Measurements from ENCODE around the gene RPL36.
"Not testable (repeated sequence)": the region's sequence is repeated elsewhere in the genome, so short reads cannot be mapped to it uniquely, and the experiment has no call there.

RPL36 gene

GRCh38 chr19:5676105-5676771 lies 13.9 kb upstream of the RPL36 start:
- DNase-seq = no peak

GRCh38 chr19:5676772-5677105 lies 13.4 kb upstream of the RPL36 start:
- DNase-seq = no peak

DNA sequence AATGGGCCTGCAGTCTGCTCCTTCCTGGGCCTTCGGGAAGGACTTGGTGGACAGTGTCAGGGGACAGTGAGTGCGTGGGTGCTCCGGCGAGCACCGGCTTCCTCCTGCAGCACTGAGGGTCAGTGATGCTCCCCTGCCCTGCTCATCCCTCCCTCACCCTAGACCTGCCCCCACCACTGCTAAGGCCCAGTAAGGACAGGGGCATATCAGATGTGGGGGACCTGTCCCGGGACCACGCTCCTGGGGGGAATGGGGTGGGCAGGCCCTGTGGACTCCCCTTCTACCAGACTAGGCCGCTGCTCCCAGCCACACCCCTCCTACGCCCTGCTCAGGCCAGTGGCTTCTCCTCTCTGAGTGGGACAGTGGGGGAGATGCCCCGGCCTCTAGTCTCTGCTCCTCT lies 13.0 kb upstream of the RPL36 start:
- DNase-seq = no peak

- DNase-seq = no peak
Observed at GRCh38 chr19:5677580-5677979, 12.5 kb upstream of the RPL36 start.

DNA sequence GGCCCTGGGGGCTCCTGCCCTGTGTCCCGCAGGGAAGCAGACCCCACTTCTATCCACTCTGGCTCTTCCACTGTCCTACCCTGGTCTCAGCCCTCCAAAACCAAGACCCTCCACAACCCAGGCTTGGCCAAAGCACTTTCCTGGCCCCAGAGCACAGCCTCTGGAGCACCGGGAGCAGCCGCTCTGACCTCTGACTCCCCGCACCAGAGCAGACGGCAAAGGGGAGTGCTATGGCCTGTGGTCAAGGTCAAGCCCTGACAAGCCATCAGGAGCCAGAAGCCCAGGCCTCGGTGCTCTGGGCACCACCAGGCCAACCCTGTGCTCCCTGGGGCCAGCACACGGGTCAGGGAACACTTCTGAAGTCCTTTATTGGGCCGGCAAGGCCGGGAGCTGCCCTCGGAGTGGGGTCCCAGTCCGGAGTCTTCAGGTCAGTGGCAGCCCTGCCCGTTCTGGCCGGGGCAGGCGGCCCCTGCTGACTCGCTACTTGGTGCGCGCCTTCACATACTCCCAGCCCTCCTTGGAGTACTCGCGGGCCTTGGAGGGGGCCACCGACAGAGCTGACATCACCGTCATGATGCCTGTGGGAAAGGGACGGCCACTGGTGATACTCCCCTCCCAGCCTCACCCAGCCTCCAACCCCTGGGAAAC lies 11.9 kb upstream of the RPL36 start:
- no peak for DNase-seq

- no peak for DNase-seq
Observed at GRCh38 chr19:5679289-5680083, 10.6 kb upstream of the RPL36 start.

DNA sequence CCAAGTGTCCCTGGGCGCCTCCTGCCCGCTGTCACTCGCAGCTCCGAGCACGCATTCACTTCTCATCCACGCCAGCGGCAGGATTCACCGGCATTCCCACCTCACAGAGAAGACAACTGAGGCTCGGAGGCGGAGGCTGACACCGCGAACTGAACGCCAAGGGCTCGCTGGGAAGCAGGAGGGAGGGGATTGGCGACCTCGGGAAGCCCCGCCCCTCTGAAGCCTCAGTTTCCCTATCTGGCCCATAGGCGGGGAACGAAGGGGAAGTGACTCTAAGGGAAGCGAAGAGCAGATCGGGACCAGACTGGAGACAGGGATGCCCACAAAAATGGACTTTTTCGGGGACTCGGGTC lies 10.0 kb upstream of the RPL36 start:
- no peak for DNase-seq

DNA sequence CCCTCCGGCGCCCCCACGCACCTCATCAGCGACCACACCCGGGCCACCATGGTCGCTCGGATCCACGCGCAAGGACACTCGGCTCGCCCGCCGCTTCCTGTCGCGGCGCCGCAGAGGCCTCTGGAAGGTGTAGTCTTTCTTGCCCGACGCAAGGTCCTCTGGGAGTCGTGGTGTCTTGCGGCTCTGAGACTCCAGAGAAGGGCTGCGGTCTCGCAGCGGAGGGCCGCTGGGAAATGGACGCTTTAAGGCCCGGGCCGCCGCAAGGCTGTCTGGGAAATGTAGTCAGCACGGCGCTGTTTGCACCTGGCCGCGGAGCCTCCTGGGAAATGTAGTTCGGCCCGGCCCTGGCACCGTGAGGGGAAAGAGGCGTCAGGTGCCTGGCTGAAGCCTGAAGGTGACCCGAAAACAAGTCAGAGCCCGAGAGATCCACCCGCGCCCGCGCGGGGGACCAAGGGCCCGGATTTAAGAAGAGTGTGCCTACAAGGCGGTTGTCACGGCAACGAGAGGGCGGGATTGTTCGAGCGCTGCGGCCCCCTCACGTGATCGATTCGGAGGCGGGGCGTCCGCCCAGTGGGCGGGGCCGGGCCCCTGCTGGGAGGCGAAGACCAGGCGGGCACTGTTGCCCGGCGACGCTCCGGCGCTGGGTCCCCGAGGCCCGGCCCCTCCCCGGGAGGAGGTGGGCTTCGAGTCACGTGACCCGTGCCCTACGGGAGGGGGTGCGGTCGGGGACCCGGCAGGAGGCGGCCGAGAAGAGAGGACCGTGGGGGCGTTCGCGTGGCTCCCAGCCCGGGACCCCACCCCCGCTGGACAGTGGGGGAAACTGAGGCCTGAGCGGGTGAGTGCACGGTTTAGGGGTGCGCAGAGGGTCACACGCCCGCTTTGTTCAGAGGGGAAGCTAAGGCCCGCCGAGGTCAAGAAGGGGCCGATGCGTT lies 9.4 kb upstream of the RPL36 start, which contains the start of the genes HSD11B1L and MICOS13:
TSS of gene HSD11B1L (plus strand) at position 591 of the 932 bp plus-strand sequence. CDS start 3,806 bp downstream, outside the sequence.
TSS of gene MICOS13 (minus strand) at position 80 of the 932 bp plus-strand sequence. CDS start at position 50, 30 bp downstream.
- DNase-seq = peak; percentile 98

- no peak for DNase-seq
Observed at GRCh38 chr19:5681391-5682106, 8.5 kb upstream of the RPL36 start.

GRCh38 chr19:5682107-5682482 lies 8.0 kb upstream of the RPL36 start:
- DNase-seq = no peak

GRCh38 chr19:5683177-5683886 lies 6.8 kb upstream of the RPL36 start:
- no peak for DNase-seq

DNA sequence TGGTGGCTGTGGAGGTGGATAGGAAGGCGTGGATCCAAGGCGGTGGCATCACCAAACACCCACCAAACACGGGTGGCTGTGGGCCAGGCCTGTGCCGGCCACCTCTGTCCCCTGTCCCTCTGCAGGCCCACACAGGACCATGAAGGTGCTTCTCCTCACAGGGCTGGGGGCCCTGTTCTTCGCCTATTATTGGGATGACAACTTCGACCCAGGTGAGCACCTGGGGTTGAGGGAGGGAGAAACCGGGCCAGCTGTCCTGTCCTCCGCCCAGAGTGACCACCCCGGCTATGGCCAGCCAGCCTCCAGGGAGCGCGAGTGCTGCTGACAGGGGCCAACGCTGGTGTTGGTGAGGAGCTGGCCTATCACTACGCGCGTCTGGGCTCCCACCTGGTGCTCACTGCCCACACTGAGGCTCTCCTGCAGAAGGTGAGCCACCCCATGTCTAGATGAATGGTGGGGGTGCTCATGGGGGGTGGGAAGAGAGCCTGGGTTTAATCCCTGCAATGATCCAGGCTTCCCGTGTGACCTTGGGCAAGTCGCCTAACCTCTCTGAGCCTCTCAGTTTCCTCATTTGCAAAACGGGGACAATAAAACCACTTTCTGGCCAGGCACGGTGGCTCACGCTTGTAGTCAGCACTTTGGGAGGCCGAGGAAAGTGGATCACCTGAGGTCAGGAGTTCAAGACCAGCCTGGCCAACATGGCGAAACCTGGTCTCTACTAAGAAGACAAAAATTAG lies 5.2 kb upstream of the RPL36 start:
- no peak for DNase-seq

GRCh38 chr19:5686326-5686646 lies 3.8 kb upstream of the RPL36 start:
- DNase-seq = no peak

DNA sequence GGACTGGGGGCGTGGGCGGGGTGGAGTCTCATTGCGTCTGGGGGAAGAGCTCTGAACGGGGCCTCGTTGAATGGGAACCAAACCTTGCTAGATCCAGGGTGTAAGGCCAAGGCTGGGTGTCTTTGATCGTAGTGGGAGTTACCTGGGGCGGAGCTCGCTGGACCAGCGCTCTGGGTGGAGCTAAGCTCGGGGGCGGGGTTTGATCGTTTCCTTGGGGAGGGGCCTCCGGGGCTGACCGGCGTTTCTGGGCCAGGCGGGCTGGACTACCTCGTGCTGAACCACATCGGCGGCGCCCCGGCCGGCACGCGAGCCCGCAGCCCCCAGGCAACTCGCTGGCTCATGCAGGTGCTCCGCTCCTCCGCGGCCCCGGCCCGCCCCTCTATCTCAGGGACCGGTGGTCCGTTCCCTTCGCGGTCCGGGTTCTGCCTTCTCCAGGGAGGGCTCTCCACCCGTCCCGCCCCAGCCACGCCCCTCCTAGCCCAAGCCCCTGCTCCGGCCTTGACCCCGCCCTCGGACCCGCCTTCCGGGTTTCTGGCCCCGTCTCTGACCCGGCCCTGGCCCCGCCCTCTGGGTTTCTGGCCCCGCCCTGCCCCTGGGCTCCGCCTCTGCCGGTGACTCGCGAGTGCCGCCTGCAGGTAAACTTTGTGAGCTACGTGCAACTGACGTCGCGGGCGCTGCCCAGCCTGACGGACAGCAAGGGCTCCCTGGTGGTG lies 3.3 kb upstream of the RPL36 start:
- peak; percentile 95 for DNase-seq

DNA sequence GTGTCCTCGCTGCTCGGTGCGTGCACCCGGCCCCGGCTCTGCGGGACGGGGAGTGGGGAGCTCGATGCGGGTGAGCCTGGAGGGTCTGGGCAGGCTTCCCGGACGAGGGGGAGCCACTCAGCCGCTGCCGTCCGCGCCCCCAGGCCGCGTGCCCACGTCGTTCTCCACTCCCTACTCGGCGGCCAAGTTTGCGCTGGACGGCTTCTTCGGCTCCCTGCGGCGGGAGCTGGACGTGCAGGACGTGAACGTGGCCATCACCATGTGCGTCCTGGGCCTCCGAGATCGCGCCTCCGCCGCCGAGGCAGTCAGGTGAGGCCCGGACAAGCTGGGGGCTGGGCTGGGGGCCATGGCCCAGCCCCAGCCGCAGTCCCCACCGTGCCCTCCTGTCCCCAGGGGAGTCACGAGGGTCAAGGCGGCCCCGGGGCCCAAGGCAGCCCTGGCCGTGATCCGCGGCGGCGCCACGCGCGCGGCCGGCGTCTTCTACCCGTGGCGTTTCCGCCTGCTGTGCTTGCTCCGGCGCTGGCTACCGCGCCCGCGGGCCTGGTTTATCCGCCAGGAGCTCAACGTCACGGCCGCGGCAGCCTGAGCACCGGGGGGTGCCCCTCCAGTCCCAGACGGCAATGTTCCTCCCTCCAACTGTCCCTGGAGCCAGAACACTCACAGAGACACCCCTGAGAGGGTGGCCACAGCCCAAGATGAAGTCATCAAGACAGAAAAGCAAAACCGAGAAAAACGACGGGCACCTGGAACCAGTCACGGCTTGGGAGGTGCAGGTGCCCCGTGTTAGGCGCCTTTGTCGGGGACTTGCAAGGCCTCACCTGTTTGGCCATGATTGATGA lies 2.5 kb upstream of the RPL36 start:
- DNase-seq = no peak

- not testable (repeated sequence) for DNase-seq
Observed at GRCh38 chr19:5688262-5688881, 1.7 kb upstream of the RPL36 start.

GRCh38 chr19:5690955-5691821 lies 1.1 kb downstream of the RPL36 start:
- peak; percentile 70 for DNase-seq

All from stimulated activated naive CD4-positive, alpha-beta T cell treated with Interleukin-2 at 50 U/mL for 16 hours (primary cell).